Measurements from ENCODE around the gene HELZ2. TPM values are rescaled to one million over a fixed set of nuclear protein-coding genes. Genes with fewer than 3 reads are reported as not detected.

Gene HELZ2
- total and polyA plus RNA-seq, 2 donors (not counting 1 experiment from before 2014, with no cell fraction given) = 36.3 to 52.6 TPM

GRCh38 chr20:63586797-63587196 is 12.8 kb upstream of the HELZ2 start:
- DNase-seq (peak; percentile 6), ATAC-seq (ENCODE audit: low read depth) (no peak)
- H3K4me3 ChIP-seq (ENCODE audit: control extremely low read depth in 1 of 5, extremely low read depth in 1 of 5, insufficient read depth in 1 of 5, low read depth in 2 of 5, low read length in 4 of 5) = no peak overlapping the region
- Mint-ChIP-seq H3K9me3 (ENCODE audit: insufficient read depth) (no peaks in the 10 kb centered on the region), H3K27me3 (no peaks in the 10 kb centered on the region), H3K4me3 (no peak overlapping the region), H3K4me1 (peaks cover 2% of the 10 kb centered on the region), H3K27ac (no peak overlapping the region)
- intact Hi-C loops (cut with micrococcal nuclease) = no loop called here
- H3K9ac ChIP-seq (ENCODE audit: low read length) = no peak overlapping the region
- H3K27me3 ChIP-seq (replicated peaks in 1 of 4; ENCODE audit: control extremely low read depth in 1 of 4, control insufficient read depth in 3 of 4, insufficient read depth in 4 of 4, low read length in 3 of 4) = no peaks in the 10 kb centered on the region
- H3K4me2 ChIP-seq (replicated peaks; ENCODE audit: low read depth, low read length, poor library complexity, severe bottlenecking) = no peak overlapping the region
- no peaks in the 10 kb centered on the region for H3K9me3 ChIP-seq (ENCODE audit: control extremely low read depth in 1 of 3, control insufficient read depth in 2 of 3, insufficient read depth in 1 of 3, low read length in 2 of 3)
- peaks cover 3 to 8% of the 10 kb centered on the region in 2 donors for H3K4me1 ChIP-seq (ENCODE audit: control insufficient read depth in 2 of 2, insufficient read depth in 2 of 2, low read length in 2 of 2)
- no peaks in the 10 kb centered on the region for H4K20me1 ChIP-seq (ENCODE audit: control insufficient read depth, insufficient read depth, low read length, poor library complexity, severe bottlenecking)
- no peak overlapping the region for H3K27ac ChIP-seq (ENCODE audit: low read length in 2 of 2)
- ChIA-PET CTCF (interaction anchor here (1.7 kb wide), 1 partner anchor 49 kb away, joined by 4 read pairs; no protein-coding TSS in a partner anchor), POLR2A (interaction anchor here (0.7 kb wide), 2 partner anchors 90 to 366 kb away, joined by 3 read pairs; no protein-coding TSS in a partner anchor)
- TF ChIP-seq EZH2 (IDR thresholded peaks at IDR 0.05; ENCODE audit: borderline replicate concordance, insufficient read depth, low read depth, low read length, poor library complexity, severe bottlenecking) (no peak), CTCF (IDR thresholded peaks at IDR 0.05) (no peak)
- no peak overlapping the region for H2AFZ ChIP-seq (ENCODE audit: insufficient read depth, low read depth, low read length, poor library complexity, severe bottlenecking)
- no peaks in the 10 kb centered on the region for H3K79me2 ChIP-seq (ENCODE audit: control insufficient read depth, insufficient read depth, low read length)
- peaks cover 0 to 24% of the 10 kb centered on the region in 2 experiments for H3K36me3 ChIP-seq (replicated peaks in 1 of 2; ENCODE audit: control extremely low read depth in 1 of 2, control insufficient read depth in 1 of 2, extremely low read depth in 1 of 2, insufficient read depth in 2 of 2, low read length in 1 of 2)
- 93% methylated on average over 16 of the region's 17 CpGs for WGBS (ENCODE audit: insufficient coverage)

- Mint-ChIP-seq H3K27ac (no peak overlapping the region), H3K4me3 (no peak overlapping the region), H3K9me3 (ENCODE audit: insufficient read depth) (no peaks in the 10 kb centered on the region), H3K27me3 (no peaks in the 10 kb centered on the region), H3K4me1 (peaks cover 2% of the 10 kb centered on the region)
- H3K36me3 ChIP-seq (replicated peaks in 1 of 2; ENCODE audit: control extremely low read depth in 1 of 2, control insufficient read depth in 1 of 2, extremely low read depth in 1 of 2, insufficient read depth in 2 of 2, low read length in 1 of 2) = peaks cover 0 to 18% of the 10 kb centered on the region in 2 experiments
- intact Hi-C loops (cut with micrococcal nuclease) = no loop called here
- no peak overlapping the region for H3K27ac ChIP-seq (ENCODE audit: low read length in 2 of 2)
- H3K4me2 ChIP-seq (replicated peaks; ENCODE audit: low read depth, low read length, poor library complexity, severe bottlenecking) = no peak overlapping the region
- no peaks in the 10 kb centered on the region for H3K9me3 ChIP-seq (ENCODE audit: control extremely low read depth in 1 of 3, control insufficient read depth in 2 of 3, insufficient read depth in 1 of 3, low read length in 2 of 3)
- ATAC-seq (ENCODE audit: low read depth) (no peak), DNase-seq (peak; percentile 5)
- no peaks in the 10 kb centered on the region for H4K20me1 ChIP-seq (ENCODE audit: control insufficient read depth, insufficient read depth, low read length, poor library complexity, severe bottlenecking)
- no peaks in the 10 kb centered on the region for H3K79me2 ChIP-seq (ENCODE audit: control insufficient read depth, insufficient read depth, low read length)
- ChIA-PET CTCF (interaction anchor here (1.7 kb wide), 1 partner anchor 48 kb away, joined by 4 read pairs; no protein-coding TSS in a partner anchor), POLR2A (interaction anchor here (0.7 kb wide), 2 partner anchors 90 to 367 kb away, joined by 3 read pairs; no protein-coding TSS in a partner anchor)
- no peak overlapping the region for H2AFZ ChIP-seq (ENCODE audit: insufficient read depth, low read depth, low read length, poor library complexity, severe bottlenecking)
- H3K4me1 ChIP-seq (ENCODE audit: control insufficient read depth in 2 of 2, insufficient read depth in 2 of 2, low read length in 2 of 2) = peaks cover 3 to 10% of the 10 kb centered on the region in 2 donors
- no peak overlapping the region for H3K4me3 ChIP-seq (ENCODE audit: control extremely low read depth in 1 of 5, extremely low read depth in 1 of 5, insufficient read depth in 1 of 5, low read depth in 2 of 5, low read length in 4 of 5)
- H3K27me3 ChIP-seq (replicated peaks in 1 of 4; ENCODE audit: control extremely low read depth in 1 of 4, control insufficient read depth in 3 of 4, insufficient read depth in 4 of 4, low read length in 3 of 4) = no peaks in the 10 kb centered on the region
- TF ChIP-seq CTCF (IDR thresholded peaks at IDR 0.05) (no peak), EZH2 (IDR thresholded peaks at IDR 0.05; ENCODE audit: borderline replicate concordance, insufficient read depth, low read depth, low read length, poor library complexity, severe bottlenecking) (no peak)
- 92% methylated on average over 21 of the region's 22 CpGs for WGBS (ENCODE audit: insufficient coverage)
- H3K9ac ChIP-seq (ENCODE audit: low read length) = no peak overlapping the region
These were observed 11.9 kb upstream of the HELZ2 start for GRCh38 chr20:63585616-63586565.
